Astrocyte of the cerebellum (primary cell): ENCODE results near the gene ASTN2.

Experiments used
- DNase-seq: peaks from one replicate; pipeline ENCODE4 v3.0.0-alpha.2; 2011; ENCODE audit warnings: low read depth
- H3K4me3 ChIP-seq: 2 replicates; pipeline ENCODE4 v1.5.1; 2011; ENCODE audit warnings: mild to moderate bottlenecking, low read depth, low read length, moderate library complexity
- CTCF ChIP-seq: IDR thresholded peaks from 2 replicates; pipeline ENCODE4 v1.5.1; 2012; ENCODE audit warnings: low read length, low read depth, moderate library complexity, mild to moderate bottlenecking; ENCODE audit errors: missing control alignments
- in situ Hi-C: cut with HindIII; loops from 2 replicates; pipeline ENCODE4 v1.10.0; 2017; ENCODE audit warnings: low sequenced_read_pairs

ASTN2 gene

GRCh38 chr9:117063721-117064471, 351.0 kb downstream of the ASTN2 start:
- no peak overlapping the region for H3K4me3 ChIP-seq
- in situ Hi-C loops: no loop called here
- no peak for TF ChIP-seq CTCF
- no peak for DNase-seq

- no peak for DNase-seq
- in situ Hi-C loops: no loop called here
- no peak for TF ChIP-seq CTCF
- H3K4me3 ChIP-seq: no peak overlapping the region
Observed at GRCh38 chr9:117060963-117061362, 353.9 kb downstream of the ASTN2 start.

- no peak for TF ChIP-seq CTCF
- DNase-seq: no peak
- in situ Hi-C loops: loop anchor here (5.0 kb wide), 1 partner anchor 43 kb away; no protein-coding TSS in a partner anchor
- H3K4me3 ChIP-seq: no peak overlapping the region
Observed at GRCh38 chr9:117050007-117050406, 364.9 kb downstream of the ASTN2 start.

DNA sequence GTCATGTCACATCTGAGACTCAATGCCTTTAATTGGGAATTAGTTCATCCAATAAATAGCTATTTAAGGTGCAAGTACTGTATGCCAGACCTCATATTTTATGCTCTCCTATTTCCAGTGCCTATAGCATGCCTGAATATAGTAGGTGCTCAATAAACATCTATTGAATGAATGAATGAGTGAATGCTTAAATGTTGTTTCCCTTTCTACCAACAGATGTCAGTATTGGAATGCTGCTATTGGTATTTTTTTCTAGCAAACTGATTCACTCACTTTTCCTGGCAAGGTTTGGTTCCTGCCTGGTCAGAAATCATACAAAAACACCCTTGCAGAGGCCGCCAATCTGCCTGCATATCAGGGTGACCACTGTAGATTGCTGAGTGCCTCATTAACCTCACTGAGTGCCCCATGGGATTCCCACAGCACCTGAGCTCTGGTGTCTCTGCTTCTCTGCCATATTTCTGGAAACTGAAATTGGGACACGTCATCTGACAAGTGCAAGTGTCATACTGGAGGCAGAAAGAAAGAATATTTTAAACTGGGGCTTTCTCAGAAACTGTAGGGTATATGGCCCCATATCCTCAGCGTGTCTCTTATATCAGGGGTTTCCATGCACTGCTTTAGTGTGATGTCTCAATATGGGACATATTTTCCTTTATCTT, 368.1 kb downstream of the ASTN2 start:
- in situ Hi-C loops: no loop called here
- DNase-seq: no peak
- no peak for TF ChIP-seq CTCF
- no peak overlapping the region for H3K4me3 ChIP-seq

DNA sequence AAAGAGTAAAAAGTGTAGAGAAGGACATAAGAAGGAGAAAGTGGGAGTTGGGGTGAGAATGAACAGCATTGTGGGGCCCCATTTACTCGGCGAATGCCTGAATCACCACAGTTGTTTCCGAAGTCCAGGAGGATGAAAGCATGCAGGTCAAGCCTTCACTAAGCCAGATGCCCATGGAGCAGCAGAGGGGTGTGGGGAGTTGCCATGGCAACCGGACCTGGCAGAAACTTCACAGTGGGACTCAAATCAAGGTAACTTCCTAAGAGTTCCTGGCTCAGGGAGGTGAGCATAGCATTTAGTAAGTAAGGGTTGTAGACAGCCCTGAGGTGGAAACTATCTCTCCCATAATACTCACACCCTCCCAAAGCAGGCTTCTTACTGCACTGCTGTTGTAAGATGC, 370.6 kb downstream of the ASTN2 start:
- H3K4me3 ChIP-seq: no peak overlapping the region
- DNase-seq: no peak
- in situ Hi-C loops: no loop called here
- no peak for TF ChIP-seq CTCF

DNA sequence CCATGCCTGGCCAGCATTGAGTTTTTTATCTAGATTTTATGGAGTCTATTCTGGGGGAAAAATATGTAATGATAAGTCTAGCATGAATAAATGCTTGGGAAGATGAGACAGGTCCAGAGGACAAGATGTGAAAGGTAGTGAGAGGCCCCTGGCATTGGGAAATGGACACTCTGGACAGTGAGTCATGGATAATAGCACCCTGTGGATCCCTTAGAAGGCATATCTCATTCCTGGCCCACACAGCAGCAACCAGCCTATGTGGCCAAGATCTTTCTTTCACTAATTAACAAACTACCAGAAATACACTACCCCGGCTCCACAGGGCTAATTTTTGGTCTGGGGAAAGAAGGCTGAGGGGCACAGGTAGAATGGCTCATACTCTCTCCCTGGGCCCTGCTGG, 371.7 kb downstream of the ASTN2 start:
- in situ Hi-C loops: no loop called here
- TF ChIP-seq CTCF: no peak
- H3K4me3 ChIP-seq: no peak overlapping the region
- no peak for DNase-seq
